Panc1 (cell line): ENCODE results near the gene SEC14L5. TPM values are rescaled to one million over a fixed set of nuclear protein-coding genes. Genes with fewer than 3 reads are reported as not detected.

Experiments
- ATAC-seq: fragments of 200-7000 bp; cut with Tn5 transposase; 2 replicates; pipeline ENCODE4 v1.9.1; 2020; ENCODE audit warnings: mild to moderate bottlenecking, moderate library complexity
- BruUV-seq: library from RNA; stranded (reverse); fragments of 400-500 nt; replicated peaks from 2 replicates; lab custom pipeline; 2021; lab: Mats Ljungman, UMichigan
- CTCF ChIA-PET: fragments of 300-600 bp; sonication (Branson Sonifier 250); formaldehyde crosslinking; loops from one replicate; lab custom pipeline; 2022; ENCODE audit warnings: antibody characterized with exemption; lab: Charles Lee
- POLR2A ChIA-PET: fragments of 300-600 bp; sonication (Branson Sonifier 250); formaldehyde crosslinking; loops from one replicate; lab custom pipeline; 2022; ENCODE audit warnings: antibody characterized with exemption; lab: Charles Lee
- DNase-seq: peaks from one replicate; pipeline ENCODE4 v3.0.0-alpha.2; 2010; ENCODE audit warnings: low read depth, low spot score
- H3K27ac ChIP-seq: 2 replicates; pipeline ENCODE4 v1.5.1; 2011; ENCODE audit warnings: mild to moderate bottlenecking, low read length, inconsistent platforms
- H3K27me3 ChIP-seq: fragments of 200-500 bp; sonication (Bioruptor generic); 2 replicates; pipeline ENCODE4 v1.6.0; 2014; ENCODE audit warnings: low read length, inconsistent platforms; ENCODE audit not compliant: control insufficient read depth, insufficient read depth
- H3K36me3 ChIP-seq: fragments of 200-500 bp; sonication (Bioruptor generic); 2 replicates; pipeline ENCODE4 v1.5.1; 2014; ENCODE audit warnings: inconsistent platforms, mild to moderate bottlenecking, low read length, moderate library complexity; ENCODE audit not compliant: control insufficient read depth, insufficient read depth
- H3K4me1 ChIP-seq: 2 replicates; pipeline ENCODE4 v1.5.1; 2011; ENCODE audit warnings: inconsistent platforms, mild to moderate bottlenecking, low read length, moderate library complexity; ENCODE audit not compliant: control insufficient read depth, insufficient read depth
- H3K4me3 ChIP-seq, 2 experiments: 2 replicates each; pipeline ENCODE4 v1.5.1; 2011 to 2012; ENCODE audit warnings: low read depth in 2 of 2, low read length in 2 of 2, mild to moderate bottlenecking in 2 of 2, inconsistent platforms in 1 of 2, moderate library complexity in 1 of 2
- H3K9me3 ChIP-seq: fragments of 200-500 bp; sonication (Bioruptor generic); 2 replicates; pipeline ENCODE4 v1.5.1; 2014; ENCODE audit warnings: low read depth, mild to moderate bottlenecking, inconsistent platforms, low read length, moderate library complexity; ENCODE audit not compliant: control insufficient read depth, insufficient read depth
- CTCF ChIP-seq: fragments of 450-650 bp; IDR thresholded peaks from 2 replicates; pipeline ENCODE4 v1.5.1; 2017; ENCODE audit warnings: mild to moderate bottlenecking
- POLR2AphosphoS5 ChIP-seq: IDR thresholded peaks from 2 replicates; pipeline ENCODE4 v1.6.1; 2012; ENCODE audit warnings: mild to moderate bottlenecking, low read depth, low read length, moderate library complexity
- REST ChIP-seq, 2 experiments: IDR thresholded peaks; 2 replicates each; pipeline ENCODE4 v1.6.1; 2011 to 2012; ENCODE audit warnings: low read depth in 2 of 2, control low read depth in 1 of 2, low read length in 1 of 2, mild to moderate bottlenecking in 1 of 2, moderate library complexity in 1 of 2; ENCODE audit not compliant: insufficient read depth in 1 of 2
- SIN3A ChIP-seq: IDR thresholded peaks from 2 replicates; pipeline ENCODE4 v1.6.1; 2012; ENCODE audit warnings: low read depth, mild to moderate bottlenecking, low read length, moderate library complexity, borderline replicate concordance; ENCODE audit not compliant: insufficient read depth
- TCF7L2 ChIP-seq: IDR thresholded peaks from 2 replicates; pipeline ENCODE4 v1.6.1; 2011; ENCODE audit warnings: mild to moderate bottlenecking, low read depth, low read length, inconsistent platforms
- in situ Hi-C: cut with HindIII; loops from 2 replicates; pipeline ENCODE4 v1.10.0; 2016; ENCODE audit warnings: low sequenced_read_pairs, low pct_unique_long_range_greater_than_20kb
- intact Hi-C: fragments of 100-400 bp; cut with micrococcal nuclease; formaldehyde crosslinking; loops from one replicate; pipeline ENCODE4 v1.10.0; 2022; ENCODE audit not compliant: unreplicated experiment
- total RNA-seq: library from RNA; stranded (reverse); gene quantifications from one replicate; pipeline ENCODE4 v1.2.1, GENCODE V29; 2021; ENCODE audit not compliant: unreplicated experiment

Gene SEC14L5
- total RNA-seq, 1 experiment from 2014 or later: 0.26 TPM

- Histone ChIP-seq H3K4me1 (no peaks in the 10 kb centered on the region), H3K27ac (no peak overlapping the region), H3K27me3 (no peaks in the 10 kb centered on the region), H3K36me3 (no peaks in the 10 kb centered on the region), H3K4me3 (no peak overlapping the region), H3K9me3 (no peaks in the 10 kb centered on the region)
- DNase-seq (no peak), ATAC-seq (no peak)
- intact Hi-C loops (no loop called here), in situ Hi-C loops (no loop called here)
- TF ChIP-seq POLR2AphosphoS5 (no peak), SIN3A (no peak), TCF7L2 (no peak), CTCF (no peak), REST (IDR thresholded peaks at IDR 0.05; ENCODE audit: insufficient read depth in 1 of 2, low read depth in 2 of 2, low read length in 1 of 2) (no peak)
- ChIA-PET CTCF (no interaction called here), POLR2A (no interaction called here)
- BruUV-seq: no TSS peak
Measured at GRCh38 chr16:5011637-5012036, 53.5 kb downstream of the SEC14L5 start.

- in situ Hi-C loops (no loop called here), intact Hi-C loops (no loop called here)
- Histone ChIP-seq H3K27me3 (no peaks in the 10 kb centered on the region), H3K27ac (no peak overlapping the region), H3K9me3 (no peaks in the 10 kb centered on the region), H3K4me3 (no peak overlapping the region), H3K4me1 (no peaks in the 10 kb centered on the region), H3K36me3 (no peaks in the 10 kb centered on the region)
- DNase-seq (no peak), ATAC-seq (no peak)
- no peak for TF ChIP-seq SIN3A
- no peak for TF ChIP-seq REST (IDR thresholded peaks at IDR 0.05; ENCODE audit: insufficient read depth in 1 of 2, low read depth in 2 of 2, low read length in 1 of 2)
- no TSS peak for BruUV-seq
- ChIA-PET POLR2A (no interaction called here), CTCF (no interaction called here)
Measured at GRCh38 chr16:5012887-5013286, 54.8 kb downstream of the SEC14L5 start.
